GM20431 (cell line): ENCODE measurements around the gene GPBP1.

ENCODE experiments used
- in situ Hi-C: fragments of 300-500 bp; cut with MseI, MboI; formaldehyde crosslinking; loops from one replicate; pipeline ENCODE4 v1.15.0; 2020; ENCODE audit warnings: low sequenced_read_pairs; ENCODE audit not compliant: unreplicated experiment

GPBP1 gene

DNA sequence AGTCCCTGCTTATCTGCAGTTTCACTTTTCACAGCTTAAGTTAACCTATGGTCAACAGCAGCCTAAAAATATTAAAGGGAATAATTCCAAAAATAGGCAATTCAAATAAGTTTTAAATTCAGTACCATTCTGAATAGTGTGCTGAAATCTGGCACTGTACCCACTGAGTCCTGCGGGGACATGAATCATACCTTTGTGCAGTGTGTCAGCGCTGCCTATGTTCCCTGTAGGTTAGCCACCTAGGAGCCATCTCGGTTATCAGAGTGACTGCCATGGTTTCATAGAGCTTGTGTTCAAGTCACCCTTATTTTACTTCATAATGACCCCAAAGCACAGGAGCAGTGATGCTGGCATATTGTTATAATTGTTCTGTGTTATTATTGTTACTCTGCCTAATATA, 139.9 kb downstream of the GPBP1 start:
- in situ Hi-C loops, result loop anchor here (25.0 kb wide), 1 partner anchor 1149 kb away; the partner anchor contains the start of gene PLK2
